ENCODE data around the gene IGF2.

DNA sequence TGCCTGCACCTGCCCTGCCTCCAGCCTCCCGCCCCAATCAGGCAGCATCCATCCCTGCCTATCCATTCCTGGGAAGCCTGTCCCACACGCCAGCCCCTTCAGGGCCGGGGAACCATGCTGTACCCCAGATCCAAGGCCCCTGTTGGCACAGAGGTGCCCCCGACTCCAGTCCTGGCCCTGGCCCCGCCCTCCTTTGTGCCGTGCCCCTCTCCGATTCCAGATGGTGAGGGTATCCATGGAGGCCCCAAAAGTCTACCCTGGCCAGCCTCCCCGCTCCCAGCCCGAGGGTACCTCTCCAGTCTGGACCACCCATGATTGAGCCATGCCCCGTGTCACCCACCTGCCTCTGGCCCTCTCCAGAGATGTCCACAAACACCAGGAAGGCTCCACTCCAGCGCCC lies 35.2 kb upstream of the IGF2 start:
- TF ChIP-seq, protein P1, sequence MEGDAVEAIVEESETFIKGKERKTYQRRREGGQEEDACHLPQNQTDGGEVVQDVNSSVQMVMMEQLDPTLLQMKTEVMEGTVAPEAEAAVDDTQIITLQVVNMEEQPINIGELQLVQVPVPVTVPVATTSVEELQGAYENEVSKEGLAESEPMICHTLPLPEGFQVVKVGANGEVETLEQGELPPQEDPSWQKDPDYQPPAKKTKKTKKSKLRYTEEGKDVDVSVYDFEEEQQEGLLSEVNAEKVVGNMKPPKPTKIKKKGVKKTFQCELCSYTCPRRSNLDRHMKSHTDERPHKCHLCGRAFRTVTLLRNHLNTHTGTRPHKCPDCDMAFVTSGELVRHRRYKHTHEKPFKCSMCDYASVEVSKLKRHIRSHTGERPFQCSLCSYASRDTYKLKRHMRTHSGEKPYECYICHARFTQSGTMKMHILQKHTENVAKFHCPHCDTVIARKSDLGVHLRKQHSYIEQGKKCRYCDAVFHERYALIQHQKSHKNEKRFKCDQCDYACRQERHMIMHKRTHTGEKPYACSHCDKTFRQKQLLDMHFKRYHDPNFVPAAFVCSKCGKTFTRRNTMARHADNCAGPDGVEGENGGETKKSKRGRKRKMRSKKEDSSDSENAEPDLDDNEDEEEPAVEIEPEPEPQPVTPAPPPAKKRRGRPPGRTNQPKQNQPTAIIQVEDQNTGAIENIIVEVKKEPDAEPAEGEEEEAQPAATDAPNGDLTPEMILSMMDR (IDR thresholded peaks at IDR 0.05; ENCODE audit: extremely low read depth in 1 of 2, insufficient read depth in 1 of 2, low read depth in 1 of 2, low read length in 2 of 2) = no peak
- no peak for TF ChIP-seq FOS (IDR thresholded peaks at IDR 0.05; ENCODE audit: borderline replicate concordance, insufficient read depth, low read length)
